Thymus (tissue), 11 donors: ENCODE data around the gene TANC1. TPM values are rescaled to one million over a fixed set of nuclear protein-coding genes. Genes with fewer than 3 reads are reported as not detected.

Experiments
- DNase-seq, 9 donors: peaks; one replicate each; pipeline ENCODE4 v3.0.0-alpha.2; 2013; ENCODE audit warnings: low spot score in 9 of 9, low read depth in 6 of 9, missing footprints in 1 of 9
- H3K27ac ChIP-seq, 2 donors: one replicate each; pipeline ENCODE4 v1.5.1; 2013; ENCODE audit warnings: control low read depth in 1 of 2, low read depth in 1 of 2, low read length in 1 of 2, mild to moderate bottlenecking in 1 of 2, moderate library complexity in 1 of 2
- H3K27me3 ChIP-seq, 2 donors: one replicate each; pipeline ENCODE4 v1.5.1; 2013; ENCODE audit warnings: low read length in 1 of 2; ENCODE audit not compliant: control insufficient read depth in 2 of 2, insufficient read depth in 1 of 2
- H3K36me3 ChIP-seq, 2 donors: one replicate each; pipeline ENCODE4 v1.5.1; 2013; ENCODE audit warnings: low read length in 1 of 2, mild to moderate bottlenecking in 1 of 2, moderate library complexity in 1 of 2; ENCODE audit not compliant: control insufficient read depth in 2 of 2, insufficient read depth in 2 of 2
- H3K4me1 ChIP-seq, 2 donors: one replicate each; pipeline ENCODE4 v1.5.1; 2013; ENCODE audit warnings: low read length in 2 of 2; ENCODE audit not compliant: control insufficient read depth in 2 of 2, insufficient read depth in 2 of 2
- H3K4me3 ChIP-seq, 2 donors: one replicate each; pipeline ENCODE4 v1.5.1; 2013; ENCODE audit warnings: low read length in 2 of 2, control low read depth in 1 of 2, mild to moderate bottlenecking in 1 of 2
- H3K9me3 ChIP-seq, 2 donors: one replicate each; pipeline ENCODE4 v1.5.1; 2013; ENCODE audit warnings: low read length in 1 of 2, mild to moderate bottlenecking in 1 of 2; ENCODE audit not compliant: control insufficient read depth in 2 of 2, insufficient read depth in 1 of 2
- WGBS: extraction: QIAGEN DNeasy Blood & Tissue Kit; methylation state at CpG from one replicate; pipeline ENCODE4 v1.1.7; 2013; 5-methylcytosine and 5-hydroxymethylcytosine counted together
- polyA plus RNA-seq: library from polyadenylated mRNA; stranded (reverse); fragments of 200-250 nt; gene quantifications from one replicate; pipeline ENCODE4 v1.2.3, GENCODE V29; 2013
- total RNA-seq: library from RNA; stranded (reverse); fragments of 120-200 nt; gene quantifications from one replicate; pipeline ENCODE4 v1.2.4, GENCODE V29; 2013
- donor health status: healthy.

Gene TANC1
- total and polyA plus RNA-seq, 2 donors: 3.5 to 13.0 TPM

DNA sequence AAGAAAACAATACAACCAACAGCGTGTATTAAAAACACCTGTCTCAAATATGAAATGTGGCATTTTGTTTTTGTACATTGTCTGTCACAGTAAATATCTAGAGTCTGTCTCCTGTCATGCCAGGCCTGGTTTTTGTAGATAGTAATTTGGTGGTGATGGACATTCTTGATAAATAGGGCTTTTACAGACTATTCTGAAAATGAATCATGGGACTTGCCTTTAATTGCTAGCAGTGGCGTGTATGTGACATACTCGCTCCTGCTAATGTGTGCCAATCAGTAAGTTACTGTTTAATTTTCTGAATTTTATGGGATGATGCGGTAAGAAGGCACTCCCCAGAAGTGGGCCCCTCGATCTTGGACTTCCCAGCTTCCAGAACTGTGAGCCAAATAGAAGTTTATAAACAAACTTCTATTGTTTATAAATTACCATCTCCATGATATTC is 83.7 kb downstream of the TANC1 start:
- no peaks in the 10 kb centered on the region for H3K27me3 ChIP-seq
- peaks cover 0 to 5% of the 10 kb centered on the region in 2 donors for H3K4me1 ChIP-seq
- WGBS: 88% methylated on average over 5 of the region's 5 CpGs
- no peak overlapping the region for H3K27ac ChIP-seq
- no peak for DNase-seq
- H3K9me3 ChIP-seq: no peaks in the 10 kb centered on the region
- H3K4me3 ChIP-seq: no peak overlapping the region
- H3K36me3 ChIP-seq: no peaks in the 10 kb centered on the region

DNA sequence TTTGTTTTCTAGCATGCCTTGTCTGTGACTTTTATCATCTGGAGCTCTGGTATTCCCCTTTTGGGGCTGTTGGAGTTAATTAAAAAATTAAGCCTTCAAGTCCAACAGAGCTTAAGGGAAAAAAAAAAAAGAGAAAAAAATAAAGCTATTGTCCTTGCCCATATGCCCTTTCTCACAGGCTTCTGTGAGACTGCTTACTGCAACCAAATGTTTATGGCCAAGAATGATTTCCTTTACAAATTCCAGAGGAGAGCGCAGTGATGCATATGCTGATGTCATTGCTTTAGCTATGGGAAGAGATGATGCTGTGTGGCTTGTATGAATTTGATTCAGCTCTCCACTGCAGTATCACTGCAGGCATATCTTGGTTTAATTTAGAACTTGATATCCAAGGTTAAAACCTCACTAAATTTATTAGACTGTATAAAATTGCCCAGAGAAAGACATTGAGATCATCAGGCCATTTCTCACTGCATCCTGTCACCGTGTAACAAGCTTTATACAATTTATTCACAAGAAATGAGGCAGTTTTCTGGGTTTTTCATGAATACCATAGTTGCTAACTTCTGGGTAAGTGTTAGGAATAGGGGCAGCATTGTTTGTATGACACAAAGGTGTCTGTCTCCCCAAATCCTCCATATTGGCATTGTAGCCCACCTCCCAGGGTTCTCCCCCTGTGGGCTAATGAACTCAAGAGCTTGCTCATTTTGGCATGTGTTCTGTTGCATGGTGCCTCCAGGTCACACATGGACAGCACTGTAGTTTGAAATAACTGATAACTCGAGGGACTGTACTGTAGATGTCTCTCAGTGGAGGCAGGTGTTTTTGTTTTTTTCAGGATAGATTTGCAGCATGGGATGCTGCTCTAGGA is 85.0 kb downstream of the TANC1 start:
- no peak for DNase-seq
- Histone ChIP-seq H3K36me3 (no peaks in the 10 kb centered on the region), H3K27me3 (no peaks in the 10 kb centered on the region), H3K27ac (no peak overlapping the region), H3K4me1 (peaks cover 0 to 5% of the 10 kb centered on the region in 2 donors), H3K4me3 (no peak overlapping the region), H3K9me3 (no peaks in the 10 kb centered on the region)
- WGBS: 98% methylated on average over 3 of the region's 3 CpGs

DNA sequence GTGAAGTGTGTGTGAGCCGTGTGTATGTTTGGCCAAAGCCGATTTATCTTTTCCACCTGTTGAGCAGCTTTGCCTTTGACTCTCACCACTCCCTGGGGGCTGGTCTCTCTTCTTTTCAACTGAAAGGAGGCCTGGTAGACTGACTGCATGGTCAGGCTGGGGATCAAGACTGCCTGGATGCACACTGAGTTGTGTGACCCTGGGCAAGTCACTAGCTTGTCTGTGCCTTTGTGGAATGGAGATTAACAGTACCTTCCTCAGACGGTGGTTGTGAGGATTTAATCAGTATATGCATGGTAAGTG is 85.5 kb downstream of the TANC1 start:
- Histone ChIP-seq H3K27ac (no peak overlapping the region), H3K9me3 (no peaks in the 10 kb centered on the region), H3K27me3 (no peaks in the 10 kb centered on the region), H3K4me3 (no peak overlapping the region), H3K4me1 (peaks cover 0 to 5% of the 10 kb centered on the region in 2 donors), H3K36me3 (no peaks in the 10 kb centered on the region)
- DNase-seq: no peak
- WGBS: 96% methylated on average over 3 of the region's 3 CpGs

DNA sequence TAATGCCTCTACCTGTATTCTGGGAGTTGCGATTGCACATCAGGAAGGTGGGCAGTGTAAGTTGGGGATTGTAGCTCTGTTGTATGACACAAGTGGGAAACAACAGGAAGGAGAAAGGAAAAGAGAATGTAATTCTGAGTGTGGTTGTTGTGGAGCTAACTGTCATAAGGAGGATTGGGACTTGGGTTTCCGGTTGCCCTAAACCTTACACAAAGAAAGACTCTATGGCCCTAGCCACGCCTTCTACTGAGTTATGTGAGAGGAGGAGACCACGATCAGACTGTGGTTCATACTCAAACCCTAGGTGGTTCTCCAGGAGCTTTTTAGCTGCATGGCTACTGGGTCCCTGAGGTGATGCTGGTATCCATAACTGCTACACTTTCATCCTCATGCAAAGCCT is 86.5 kb downstream of the TANC1 start:
- peak in 1 of 9 donors; percentile 18 for DNase-seq
- Histone ChIP-seq H3K36me3 (no peaks in the 10 kb centered on the region), H3K27ac (no peak overlapping the region), H3K27me3 (no peaks in the 10 kb centered on the region), H3K4me1 (peaks cover 0 to 5% of the 10 kb centered on the region in 2 donors), H3K9me3 (no peaks in the 10 kb centered on the region), H3K4me3 (no peak overlapping the region)
- 87% methylated on average over 4 of the region's 4 CpGs for WGBS

DNA sequence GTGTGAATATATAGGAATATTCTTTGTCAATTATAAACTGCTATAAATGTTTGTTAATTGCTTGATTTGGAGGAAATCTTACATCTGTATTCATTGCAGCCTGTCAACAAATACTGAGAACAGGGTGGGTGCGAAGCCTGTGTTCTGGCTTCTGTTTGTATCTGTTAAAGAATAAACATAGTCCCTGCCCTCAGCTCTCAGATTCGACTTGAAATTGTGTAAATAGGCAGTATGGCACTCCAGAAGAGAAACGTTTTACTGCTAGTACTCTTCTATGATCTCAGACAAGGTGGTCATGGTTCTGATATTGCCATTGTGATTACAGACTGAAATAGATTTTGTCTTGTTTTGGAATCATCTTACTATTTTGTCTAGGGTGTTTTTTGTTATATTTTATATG is 92.1 kb downstream of the TANC1 start:
- H3K27ac ChIP-seq: no peak overlapping the region
- 97% methylated on average over 3 of the region's 3 CpGs for WGBS

DNA sequence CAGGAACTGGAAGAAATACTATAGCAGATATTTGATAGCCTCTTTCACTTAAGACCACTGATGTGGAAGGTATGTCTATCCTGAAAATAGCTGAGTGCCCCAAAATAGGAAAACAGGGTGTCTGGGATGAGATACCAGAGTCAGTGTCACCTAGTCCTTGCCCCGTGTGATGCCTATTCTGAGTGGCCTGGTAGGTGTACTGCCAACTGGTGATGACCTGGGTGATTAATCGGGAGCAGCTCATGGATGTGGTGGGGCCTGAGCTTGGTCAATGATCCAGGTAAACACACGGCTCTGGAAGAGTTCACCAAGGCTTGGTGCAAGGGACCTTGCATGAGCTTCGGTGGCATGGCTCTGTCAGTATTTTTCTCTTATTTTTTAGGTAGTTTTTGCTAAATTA is 95.2 kb downstream of the TANC1 start:
- Histone ChIP-seq H3K4me1 (no peaks in the 10 kb centered on the region), H3K4me3 (no peak overlapping the region), H3K27me3 (no peaks in the 10 kb centered on the region), H3K27ac (no peak overlapping the region), H3K9me3 (no peaks in the 10 kb centered on the region), H3K36me3 (no peaks in the 10 kb centered on the region)
- DNase-seq: no peak
- WGBS: 96% methylated on average over 4 of the region's 4 CpGs

More for the DNA sequence above, 92.1 kb downstream of the TANC1 start:
- Histone ChIP-seq H3K4me3 (no peak overlapping the region), H3K4me1 (no peaks in the 10 kb centered on the region), H3K36me3 (no peaks in the 10 kb centered on the region), H3K9me3 (no peaks in the 10 kb centered on the region), H3K27me3 (no peaks in the 10 kb centered on the region)
- no peak for DNase-seq

DNA sequence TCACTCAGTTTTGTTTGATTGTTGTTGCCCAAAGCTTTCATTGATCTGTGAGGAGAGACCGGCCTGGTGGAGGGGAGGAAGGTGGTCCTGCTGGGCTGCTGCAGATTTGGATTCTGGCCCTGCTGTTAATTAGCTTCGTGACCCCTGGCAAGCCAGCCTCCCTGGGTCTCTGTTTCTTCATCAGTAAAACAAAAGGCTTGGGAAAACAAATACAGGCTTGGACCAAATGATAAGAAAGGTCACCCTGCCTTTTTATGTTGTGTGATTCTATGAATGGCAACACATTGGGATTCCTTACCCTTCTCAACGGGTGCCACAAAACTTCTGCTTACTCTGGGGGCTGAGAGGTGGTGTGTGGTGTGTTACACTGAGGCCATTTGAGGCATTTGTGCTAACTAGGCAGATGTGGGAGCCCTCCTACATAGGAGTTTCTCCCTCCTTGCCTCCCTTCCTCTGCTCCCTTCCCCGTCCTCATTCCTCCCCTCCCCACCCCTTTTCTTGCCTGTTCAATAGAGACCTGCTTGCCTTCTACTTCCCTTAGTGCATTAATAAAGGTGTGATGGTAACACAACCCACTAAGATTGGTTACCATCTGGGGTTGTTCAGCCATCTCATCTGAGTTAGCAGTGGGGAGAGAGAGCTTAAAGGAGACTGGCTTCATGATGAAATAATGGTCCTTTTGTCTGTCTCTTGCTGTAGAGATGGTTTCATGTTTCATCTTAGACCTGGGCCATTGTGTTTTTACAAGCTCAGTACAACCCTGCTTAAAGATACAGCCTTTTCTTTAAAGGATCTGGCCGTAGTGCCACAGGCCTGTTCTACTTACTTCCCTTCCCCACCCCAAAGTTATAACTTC is 96.2 kb downstream of the TANC1 start:
- Histone ChIP-seq H3K36me3 (no peaks in the 10 kb centered on the region), H3K27ac (no peak overlapping the region), H3K4me1 (no peaks in the 10 kb centered on the region), H3K9me3 (no peaks in the 10 kb centered on the region), H3K4me3 (no peak overlapping the region), H3K27me3 (no peaks in the 10 kb centered on the region)
- 90% methylated on average over 5 of the region's 5 CpGs for WGBS
- no peak for DNase-seq

DNA sequence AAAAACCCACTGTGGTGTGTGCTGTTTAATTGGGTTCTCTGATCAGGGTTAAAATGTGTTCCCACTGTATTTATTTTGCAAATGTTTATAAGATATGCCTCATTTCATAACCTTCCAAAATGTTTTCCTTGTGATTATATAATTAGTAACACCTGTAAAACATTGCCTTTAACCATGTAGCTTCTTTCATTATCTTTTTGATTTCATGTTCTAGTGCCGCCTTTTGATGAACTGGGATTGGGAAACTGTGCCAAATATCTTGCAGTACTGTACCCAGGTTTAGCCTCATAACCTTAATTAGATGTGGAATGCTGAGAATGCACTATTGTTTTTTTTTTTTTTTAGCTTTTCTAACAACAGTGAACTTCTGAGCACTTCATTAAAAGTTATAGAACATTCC is 96.9 kb downstream of the TANC1 start:
- Histone ChIP-seq H3K27ac (no peak overlapping the region), H3K4me1 (no peaks in the 10 kb centered on the region), H3K27me3 (no peaks in the 10 kb centered on the region), H3K9me3 (no peaks in the 10 kb centered on the region), H3K36me3 (no peaks in the 10 kb centered on the region), H3K4me3 (no peak overlapping the region)
- DNase-seq: no peak
- 99% methylated on average over 1 of the region's 1 CpG for WGBS

DNA sequence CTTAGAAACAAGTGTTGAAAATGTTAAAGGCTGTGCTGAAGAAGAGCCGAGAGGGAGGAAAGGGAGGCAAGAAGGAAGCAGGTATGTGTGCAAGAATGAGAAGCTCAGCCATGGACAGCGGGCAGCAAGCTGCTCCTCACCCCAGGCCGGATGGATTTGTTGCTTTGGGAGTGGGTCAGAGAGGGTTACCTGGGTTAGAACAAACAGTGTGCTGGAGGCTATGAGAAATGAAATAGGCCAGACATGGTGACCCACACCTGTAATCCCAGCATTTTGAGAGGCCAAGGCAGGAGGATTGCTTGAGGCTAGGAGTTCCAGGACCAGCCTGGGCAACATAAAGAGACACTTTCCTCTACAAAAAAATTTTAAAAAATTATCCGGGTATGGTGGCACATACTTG is 97.5 kb downstream of the TANC1 start:
- H3K27me3 ChIP-seq: no peaks in the 10 kb centered on the region
- WGBS: 95% methylated on average over 4 of the region's 4 CpGs
- H3K27ac ChIP-seq: no peak overlapping the region
- H3K4me1 ChIP-seq: no peaks in the 10 kb centered on the region
- H3K36me3 ChIP-seq: no peaks in the 10 kb centered on the region
- DNase-seq: no peak
- no peaks in the 10 kb centered on the region for H3K9me3 ChIP-seq
- no peak overlapping the region for H3K4me3 ChIP-seq
